GM12891 (cell line): ENCODE results near the gene CDH23.

Experiments used
- PAX5 ChIP-seq: IDR thresholded peaks from 2 replicates; pipeline ENCODE4 v1.6.1; 2011; ENCODE audit warnings: low read length, moderate library complexity, mild to moderate bottlenecking; ENCODE audit not compliant: insufficient read depth, severe bottlenecking
- POLR2A ChIP-seq: IDR thresholded peaks from 2 replicates; pipeline ENCODE4 v1.6.1; 2011; ENCODE audit warnings: low read depth, low read length, control low read depth
- POLR2AphosphoS5 ChIP-seq: IDR thresholded peaks from 2 replicates; pipeline ENCODE4 v1.6.1; 2011; ENCODE audit warnings: low read depth, low read length, control low read depth
- POU2F2 ChIP-seq: IDR thresholded peaks from 2 replicates; pipeline ENCODE4 v1.6.1; 2011; ENCODE audit warnings: low read depth, mild to moderate bottlenecking, control low read depth, low read length, moderate library complexity
- SPI1 ChIP-seq: IDR thresholded peaks from 2 replicates; pipeline ENCODE4 v1.6.1; 2011; ENCODE audit warnings: low read depth, low read length, control low read depth
- TAF1 ChIP-seq: IDR thresholded peaks from 2 replicates; pipeline ENCODE4 v1.6.1; 2011; ENCODE audit warnings: low read depth, low read length, control low read depth

GRCh38 chr10:71610651-71611050, 213.9 kb downstream of the CDH23 start:
- no peak for TF ChIP-seq POLR2AphosphoS5
- no peak for TF ChIP-seq TAF1
- no peak for TF ChIP-seq POLR2A
- TF ChIP-seq SPI1 = no peak
- TF ChIP-seq POU2F2 = no peak
- no peak for TF ChIP-seq PAX5
